HCT116 (cell line): ENCODE data around the gene RAPGEF3.

Experiments
- POLR2AphosphoS5 ChIP-seq: IDR thresholded peaks from 2 replicates; pipeline ENCODE4 v1.6.1; 2011; ENCODE audit warnings: mild to moderate bottlenecking, low read depth, low read length, moderate library complexity
- SIN3A ChIP-seq: IDR thresholded peaks from 2 replicates; pipeline ENCODE4 v1.6.1; 2012; ENCODE audit warnings: low read depth
- TF ChIP-seq, protein P1 (sequence below), 3 experiments: fragments of 200-600 bp in 1 of 3; sonication (generic) in 1 of 3; IDR thresholded peaks in 2 of 3; conservative IDR thresholded peaks in 1 of 3; 2 replicates each; pipeline ENCODE4 v1.5.1; 2012 to 2017; ENCODE audit warnings: low read depth in 2 of 3, low read length in 2 of 3, antibody characterized with exemption in 1 of 3, borderline replicate concordance in 1 of 3, control low read depth in 1 of 3, mild to moderate bottlenecking in 1 of 3, mixed read lengths in 1 of 3, mixed run types in 1 of 3, moderate library complexity in 1 of 3; ENCODE audit not compliant: insufficient read depth in 1 of 3

DNA sequence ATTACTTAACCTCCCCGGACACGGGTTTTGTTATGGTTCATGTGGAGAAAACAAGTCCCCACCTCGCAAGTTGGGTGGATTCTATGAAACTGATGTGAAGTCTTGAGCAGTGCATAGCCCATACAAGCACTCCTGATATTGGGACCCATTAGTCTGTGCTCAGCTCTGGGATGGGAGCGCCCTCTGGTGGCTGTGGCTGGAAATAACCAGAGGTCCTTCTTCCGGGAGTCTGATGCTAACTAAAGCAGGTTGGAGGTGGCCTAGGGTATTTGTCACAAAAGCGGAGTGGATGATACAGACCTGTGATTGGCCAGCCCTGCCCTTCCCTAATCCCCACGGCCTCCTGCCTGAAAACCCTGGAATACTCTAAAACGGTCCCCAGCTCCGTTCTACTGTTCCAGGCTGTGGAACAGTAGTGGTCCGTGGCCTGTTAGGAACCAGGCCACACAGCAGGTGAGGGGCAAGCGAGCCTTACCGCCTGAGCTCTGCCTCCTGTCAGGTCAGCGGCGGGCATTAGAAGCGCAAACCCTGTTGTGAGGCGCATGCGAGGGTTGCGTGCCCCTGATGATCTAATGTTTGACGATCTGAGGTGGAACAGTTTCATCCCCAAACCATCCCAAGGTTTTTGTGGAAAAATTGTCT is 20.7 kb upstream of the RAPGEF3 start:
- TF ChIP-seq, protein P1, sequence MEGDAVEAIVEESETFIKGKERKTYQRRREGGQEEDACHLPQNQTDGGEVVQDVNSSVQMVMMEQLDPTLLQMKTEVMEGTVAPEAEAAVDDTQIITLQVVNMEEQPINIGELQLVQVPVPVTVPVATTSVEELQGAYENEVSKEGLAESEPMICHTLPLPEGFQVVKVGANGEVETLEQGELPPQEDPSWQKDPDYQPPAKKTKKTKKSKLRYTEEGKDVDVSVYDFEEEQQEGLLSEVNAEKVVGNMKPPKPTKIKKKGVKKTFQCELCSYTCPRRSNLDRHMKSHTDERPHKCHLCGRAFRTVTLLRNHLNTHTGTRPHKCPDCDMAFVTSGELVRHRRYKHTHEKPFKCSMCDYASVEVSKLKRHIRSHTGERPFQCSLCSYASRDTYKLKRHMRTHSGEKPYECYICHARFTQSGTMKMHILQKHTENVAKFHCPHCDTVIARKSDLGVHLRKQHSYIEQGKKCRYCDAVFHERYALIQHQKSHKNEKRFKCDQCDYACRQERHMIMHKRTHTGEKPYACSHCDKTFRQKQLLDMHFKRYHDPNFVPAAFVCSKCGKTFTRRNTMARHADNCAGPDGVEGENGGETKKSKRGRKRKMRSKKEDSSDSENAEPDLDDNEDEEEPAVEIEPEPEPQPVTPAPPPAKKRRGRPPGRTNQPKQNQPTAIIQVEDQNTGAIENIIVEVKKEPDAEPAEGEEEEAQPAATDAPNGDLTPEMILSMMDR (IDR thresholded peaks at IDR 0.05 in 2 of 3, conservative IDR thresholded peaks at IDR 0.05 in 1 of 3; ENCODE audit: borderline replicate concordance in 1 of 3, insufficient read depth in 1 of 3, low read depth in 2 of 3, low read length in 2 of 3), result peak; percentile 91 to 97 (median 94)
- no peak for TF ChIP-seq SIN3A
- TF ChIP-seq POLR2AphosphoS5, result no peak
